ENCODE results near the gene PTCH1. TPM values are rescaled to one million over a fixed set of nuclear protein-coding genes. Genes with fewer than 3 reads are reported as not detected.

PTCH1 gene
- total RNA-seq, 1 experiment from 2014 or later, result 6.6 TPM

DNA sequence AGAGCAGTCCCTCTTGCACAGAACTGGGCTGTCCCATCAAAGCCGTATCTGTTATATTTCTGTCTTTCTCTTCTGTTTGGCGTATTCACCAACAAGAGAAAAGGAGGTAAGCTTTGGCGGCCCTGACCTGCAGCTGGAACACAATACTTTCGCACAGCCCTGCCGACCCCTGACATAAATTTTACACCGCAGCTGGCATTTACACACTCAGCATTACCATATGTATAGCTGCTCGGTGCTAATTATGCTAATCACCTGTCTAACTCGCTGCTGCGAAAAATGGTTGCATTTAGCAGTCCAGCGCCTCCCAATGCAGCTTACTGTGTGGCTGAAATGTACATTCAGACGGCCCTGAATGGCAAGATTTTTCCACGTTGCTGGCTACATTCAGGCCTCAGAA, 20.8 kb downstream of the PTCH1 start:
- BruUV-seq (replicated peaks), result no TSS peak
- DNase-seq (ENCODE audit: low read depth, low spot score), result no peak
- H3K27me3 ChIP-seq (ENCODE audit: control insufficient read depth, insufficient read depth, low read length), result no peaks in the 10 kb centered on the region
- TF ChIP-seq SIN3A (IDR thresholded peaks at IDR 0.05; ENCODE audit: borderline replicate concordance, insufficient read depth, low read depth, low read length) (no peak), POLR2AphosphoS5 (IDR thresholded peaks at IDR 0.05; ENCODE audit: low read depth, low read length) (no peak), REST (IDR thresholded peaks at IDR 0.05; ENCODE audit: insufficient read depth in 1 of 2, low read depth in 2 of 2, low read length in 1 of 2) (no peak), CTCF (IDR thresholded peaks at IDR 0.05) (no peak), TCF7L2 (IDR thresholded peaks at IDR 0.05; ENCODE audit: low read depth, low read length) (no peak)
- no peak overlapping the region for H3K27ac ChIP-seq (ENCODE audit: low read length)
- H3K4me3 ChIP-seq (ENCODE audit: low read depth in 2 of 2, low read length in 2 of 2), result no peak overlapping the region
- intact Hi-C loops (cut with micrococcal nuclease; ENCODE audit: unreplicated experiment), result no loop called here
- ATAC-seq, result no peak
- no peaks in the 10 kb centered on the region for H3K36me3 ChIP-seq (ENCODE audit: control insufficient read depth, insufficient read depth, low read length)
- ChIA-PET CTCF (no interaction called here), POLR2A (no interaction called here)
- no peaks in the 10 kb centered on the region for H3K9me3 ChIP-seq (ENCODE audit: control insufficient read depth, insufficient read depth, low read depth, low read length)
- in situ Hi-C loops (cut with HindIII; ENCODE audit: low pct_unique_long_range_greater_than_20kb, low sequenced_read_pairs), result no loop called here
- no peaks in the 10 kb centered on the region for H3K4me1 ChIP-seq (ENCODE audit: control insufficient read depth, insufficient read depth, low read length)

DNA sequence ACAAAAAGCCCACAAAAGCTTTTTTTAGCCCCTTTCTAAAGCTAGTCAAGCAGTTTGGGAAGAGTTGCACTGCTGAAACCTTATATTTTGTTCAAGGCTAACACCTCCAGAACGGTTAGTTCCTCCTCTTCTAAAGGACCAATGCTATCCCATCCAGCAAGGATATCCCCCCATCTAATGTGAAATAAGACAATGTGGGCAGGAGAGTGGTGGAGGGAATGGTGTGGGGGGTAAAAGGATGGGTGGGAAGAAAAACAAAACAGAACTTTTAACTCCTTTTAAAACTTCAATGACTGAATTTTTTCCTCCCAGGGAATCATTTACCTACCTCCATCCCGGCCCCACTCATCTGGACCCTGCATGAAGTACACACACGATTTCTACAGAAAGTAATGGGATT, 21.2 kb downstream of the PTCH1 start:
- ATAC-seq, result no peak
- no peak for TF ChIP-seq POLR2AphosphoS5 (IDR thresholded peaks at IDR 0.05; ENCODE audit: low read depth, low read length)
- no peak for TF ChIP-seq TCF7L2 (IDR thresholded peaks at IDR 0.05; ENCODE audit: low read depth, low read length)
- TF ChIP-seq REST (IDR thresholded peaks at IDR 0.05; ENCODE audit: insufficient read depth in 1 of 2, low read depth in 2 of 2, low read length in 1 of 2), result no peak
- no peak for TF ChIP-seq CTCF (IDR thresholded peaks at IDR 0.05)
- no peak for TF ChIP-seq SIN3A (IDR thresholded peaks at IDR 0.05; ENCODE audit: borderline replicate concordance, insufficient read depth, low read depth, low read length)
- ChIA-PET POLR2A (no interaction called here), CTCF (no interaction called here)
- H3K4me1 ChIP-seq (ENCODE audit: control insufficient read depth, insufficient read depth, low read length), result no peaks in the 10 kb centered on the region
- H3K36me3 ChIP-seq (ENCODE audit: control insufficient read depth, insufficient read depth, low read length), result no peaks in the 10 kb centered on the region
- H3K4me3 ChIP-seq (ENCODE audit: low read depth in 2 of 2, low read length in 2 of 2), result no peak overlapping the region
- H3K27me3 ChIP-seq (ENCODE audit: control insufficient read depth, insufficient read depth, low read length), result no peaks in the 10 kb centered on the region
- DNase-seq (ENCODE audit: low read depth, low spot score), result no peak
- intact Hi-C loops (cut with micrococcal nuclease; ENCODE audit: unreplicated experiment) (no loop called here), in situ Hi-C loops (cut with HindIII; ENCODE audit: low pct_unique_long_range_greater_than_20kb, low sequenced_read_pairs) (no loop called here)
- H3K9me3 ChIP-seq (ENCODE audit: control insufficient read depth, insufficient read depth, low read depth, low read length), result no peaks in the 10 kb centered on the region
- BruUV-seq (replicated peaks), result no TSS peak
- H3K27ac ChIP-seq (ENCODE audit: low read length), result no peak overlapping the region

Measured in Panc1 (cell line).